ENCODE results near the gene KCNJ1. TPM values are rescaled to one million over a fixed set of nuclear protein-coding genes. Genes with fewer than 3 reads are reported as not detected.

KCNJ1 gene
- total and polyA plus RNA-seq, 2 experiments from 2014 or later = not detected

DNA sequence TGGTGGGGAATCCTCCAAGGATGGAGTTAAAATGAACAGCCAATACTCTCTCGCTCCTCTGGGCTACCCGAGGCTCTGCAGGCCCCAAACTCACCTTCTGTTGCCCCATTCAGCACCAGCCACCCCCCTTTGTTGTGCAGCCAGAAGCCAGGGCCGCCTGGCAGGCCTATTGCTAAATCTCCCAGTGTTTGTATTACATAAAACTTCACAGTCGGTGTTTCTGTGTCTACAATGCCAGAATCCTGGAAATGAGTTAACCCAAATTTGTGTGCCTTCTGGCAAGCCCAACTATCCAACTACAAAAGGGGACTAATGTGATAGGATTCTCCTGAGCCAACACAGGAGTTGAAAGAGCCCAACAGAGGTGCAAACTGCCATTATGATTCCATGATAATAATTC is 33.4 kb upstream of the KCNJ1 start:
- Histone ChIP-seq H3K4me1 (ENCODE audit: low read depth) (peaks cover 67% of the 10 kb centered on the region), H3K9me3 (ENCODE audit: low read depth) (no peaks in the 10 kb centered on the region), H3K36me3 (no peaks in the 10 kb centered on the region), H3K27me3 (peaks cover 2% of the 10 kb centered on the region), H3K27ac (no peak overlapping the region), H3K4me3 (no peak overlapping the region)
- no peak for DNase-seq (ENCODE audit: low read depth in 1 of 2, low spot score in 1 of 2)
- TF ChIP-seq, protein P1, sequence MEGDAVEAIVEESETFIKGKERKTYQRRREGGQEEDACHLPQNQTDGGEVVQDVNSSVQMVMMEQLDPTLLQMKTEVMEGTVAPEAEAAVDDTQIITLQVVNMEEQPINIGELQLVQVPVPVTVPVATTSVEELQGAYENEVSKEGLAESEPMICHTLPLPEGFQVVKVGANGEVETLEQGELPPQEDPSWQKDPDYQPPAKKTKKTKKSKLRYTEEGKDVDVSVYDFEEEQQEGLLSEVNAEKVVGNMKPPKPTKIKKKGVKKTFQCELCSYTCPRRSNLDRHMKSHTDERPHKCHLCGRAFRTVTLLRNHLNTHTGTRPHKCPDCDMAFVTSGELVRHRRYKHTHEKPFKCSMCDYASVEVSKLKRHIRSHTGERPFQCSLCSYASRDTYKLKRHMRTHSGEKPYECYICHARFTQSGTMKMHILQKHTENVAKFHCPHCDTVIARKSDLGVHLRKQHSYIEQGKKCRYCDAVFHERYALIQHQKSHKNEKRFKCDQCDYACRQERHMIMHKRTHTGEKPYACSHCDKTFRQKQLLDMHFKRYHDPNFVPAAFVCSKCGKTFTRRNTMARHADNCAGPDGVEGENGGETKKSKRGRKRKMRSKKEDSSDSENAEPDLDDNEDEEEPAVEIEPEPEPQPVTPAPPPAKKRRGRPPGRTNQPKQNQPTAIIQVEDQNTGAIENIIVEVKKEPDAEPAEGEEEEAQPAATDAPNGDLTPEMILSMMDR (IDR thresholded peaks at IDR 0.05; ENCODE audit: low read depth, low read length) = no peak

DNA sequence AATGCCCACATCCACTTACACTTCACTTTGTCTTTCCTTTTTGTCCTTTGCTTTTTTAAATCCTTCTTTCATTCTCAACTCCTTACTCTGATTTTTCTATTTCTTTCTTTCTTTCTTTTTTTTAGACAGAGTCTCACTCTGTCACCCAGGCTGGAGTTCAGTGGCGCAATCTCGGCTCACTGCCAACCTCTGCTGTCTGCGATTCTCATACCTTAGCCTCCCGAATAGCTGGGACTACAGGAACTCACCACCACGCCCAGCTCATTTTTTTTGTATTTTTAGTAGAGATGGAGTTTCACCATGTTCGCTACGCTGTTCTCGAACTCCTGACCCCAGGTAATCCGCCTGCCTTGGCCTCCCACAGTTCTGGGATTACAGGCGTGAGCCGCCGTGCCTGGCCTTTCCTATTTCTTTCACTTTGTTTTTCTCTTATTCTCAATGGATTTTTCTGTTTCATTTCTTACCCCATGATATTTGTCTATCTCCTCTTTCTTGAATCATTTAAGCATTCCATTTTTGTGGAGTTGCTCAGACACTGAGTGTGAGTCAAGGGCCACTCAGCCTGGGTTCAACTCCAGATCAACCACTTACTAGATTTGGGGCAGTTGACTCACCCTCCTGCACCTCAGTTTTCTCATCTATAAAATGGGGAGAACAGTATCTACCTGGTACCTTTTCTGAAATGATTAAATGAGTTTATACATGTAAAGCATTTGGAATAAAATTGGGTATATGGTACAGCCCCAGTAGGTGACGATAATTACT is 31.7 kb upstream of the KCNJ1 start:
- Histone ChIP-seq H3K27me3 (no peaks in the 10 kb centered on the region), H3K9me3 (ENCODE audit: low read depth) (no peaks in the 10 kb centered on the region), H3K4me1 (ENCODE audit: low read depth) (peaks cover 69% of the 10 kb centered on the region), H3K36me3 (no peaks in the 10 kb centered on the region), H3K4me3 (no peak overlapping the region), H3K27ac (no peak overlapping the region)
- DNase-seq (ENCODE audit: low read depth in 1 of 2, low spot score in 1 of 2) = no peak
- TF ChIP-seq, protein P1 (IDR thresholded peaks at IDR 0.05; ENCODE audit: low read depth, low read length) = no peak

DNA sequence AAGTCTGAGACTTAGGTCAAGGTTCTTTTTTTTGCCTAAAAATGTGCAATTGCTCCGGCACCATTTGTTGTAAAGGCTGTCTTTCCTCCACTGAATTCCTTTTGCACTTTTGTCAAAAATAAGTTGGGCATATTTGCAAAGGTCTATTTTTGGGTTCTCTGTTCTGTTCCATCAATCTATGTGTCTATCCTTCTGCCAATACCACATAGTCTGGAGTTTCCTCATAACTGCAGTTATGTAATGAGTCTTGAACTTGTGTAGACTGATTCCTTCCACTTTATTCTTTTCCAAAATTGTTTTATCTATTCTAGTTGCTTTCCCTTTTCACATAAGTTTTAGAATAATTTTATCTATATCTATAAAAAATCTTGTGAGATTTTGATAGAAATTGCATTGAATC is 30.7 kb upstream of the KCNJ1 start:
- H3K4me1 ChIP-seq (ENCODE audit: low read depth) = peaks cover 69% of the 10 kb centered on the region
- no peak overlapping the region for H3K4me3 ChIP-seq
- H3K9me3 ChIP-seq (ENCODE audit: low read depth) = no peaks in the 10 kb centered on the region
- H3K27me3 ChIP-seq = no peaks in the 10 kb centered on the region
- no peaks in the 10 kb centered on the region for H3K36me3 ChIP-seq
- TF ChIP-seq, protein P1 (IDR thresholded peaks at IDR 0.05; ENCODE audit: low read depth, low read length) = no peak
- no peak for DNase-seq (ENCODE audit: low read depth in 1 of 2, low spot score in 1 of 2)
- no peak overlapping the region for H3K27ac ChIP-seq

DNA sequence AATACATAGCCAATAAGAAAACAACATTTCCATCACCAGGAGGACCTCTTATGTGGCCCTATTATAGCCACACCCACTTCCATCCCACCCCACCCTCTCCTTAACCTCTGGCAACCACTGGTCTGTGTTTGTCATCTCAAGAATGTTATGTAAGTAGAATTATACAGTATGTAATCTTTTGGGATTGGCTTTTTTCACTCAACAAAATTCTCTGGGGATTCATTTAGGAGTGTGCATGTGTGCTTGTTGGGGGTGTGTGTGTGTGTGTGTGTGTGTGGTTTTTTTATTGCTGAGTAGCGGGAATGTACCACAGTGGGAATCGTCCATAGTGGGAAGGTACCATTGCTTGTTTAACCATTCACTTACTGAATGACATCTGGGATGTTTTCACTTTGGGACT is 29.3 kb upstream of the KCNJ1 start:
- Histone ChIP-seq H3K27ac (peak overlapping the region; percentile 87), H3K4me3 (no peak overlapping the region), H3K36me3 (no peaks in the 10 kb centered on the region), H3K27me3 (no peaks in the 10 kb centered on the region), H3K9me3 (ENCODE audit: low read depth) (no peaks in the 10 kb centered on the region), H3K4me1 (ENCODE audit: low read depth) (peaks cover 63% of the 10 kb centered on the region)
- TF ChIP-seq, protein P1 (IDR thresholded peaks at IDR 0.05; ENCODE audit: low read depth, low read length) = no peak
- DNase-seq (ENCODE audit: low read depth in 1 of 2, low spot score in 1 of 2) = no peak

DNA sequence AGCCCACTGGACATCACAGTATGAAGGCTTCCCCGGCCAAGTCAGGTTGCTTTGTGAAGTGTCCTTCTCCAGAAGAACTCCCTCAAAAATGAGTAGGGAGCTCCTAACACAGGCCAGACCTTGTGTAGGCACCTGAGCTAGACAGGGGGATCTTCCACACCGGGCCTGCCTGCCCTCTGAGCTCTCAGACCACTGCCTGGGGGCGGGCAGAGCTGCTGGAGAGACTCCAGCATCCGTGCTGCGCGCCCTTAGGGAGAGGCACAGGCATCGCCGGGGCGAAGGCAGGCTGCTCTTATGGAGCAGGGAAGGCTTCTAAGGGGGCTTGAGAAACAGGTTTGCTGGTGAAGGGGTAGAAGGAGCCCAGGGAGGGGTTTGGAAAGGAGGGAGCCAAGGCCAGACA is 28.4 kb upstream of the KCNJ1 start:
- no peak for DNase-seq (ENCODE audit: low read depth in 1 of 2, low spot score in 1 of 2)
- no peak overlapping the region for H3K4me3 ChIP-seq
- H3K9me3 ChIP-seq (ENCODE audit: low read depth) = no peaks in the 10 kb centered on the region
- TF ChIP-seq, protein P1 (IDR thresholded peaks at IDR 0.05; ENCODE audit: low read depth, low read length) = no peak
- peak overlapping the region; percentile 87 for H3K27ac ChIP-seq
- H3K4me1 ChIP-seq (ENCODE audit: low read depth) = peaks cover 61% of the 10 kb centered on the region
- H3K27me3 ChIP-seq = no peaks in the 10 kb centered on the region
- H3K36me3 ChIP-seq = no peaks in the 10 kb centered on the region

Data from cardiac muscle cell (in vitro differentiated cells and primary cell).